Esophagus (tissue), 2 donors: ENCODE measurements around the gene SLC9A1. TPM values are rescaled to one million over a fixed set of nuclear protein-coding genes. Genes with fewer than 3 reads are reported as not detected.

Experiments used
- H3K27ac ChIP-seq, 2 donors: one replicate each; pipeline ENCODE4 v1.5.1; 2013; ENCODE audit warnings: low read depth in 2 of 2, mild to moderate bottlenecking in 2 of 2, inconsistent platforms in 1 of 2, low read length in 1 of 2, moderate library complexity in 1 of 2
- H3K27me3 ChIP-seq, 2 donors: one replicate each; pipeline ENCODE4 v1.6.1; 2013; ENCODE audit warnings: low read length in 2 of 2, control low read depth in 1 of 2, mild to moderate bottlenecking in 1 of 2; ENCODE audit not compliant: insufficient read depth in 2 of 2, control insufficient read depth in 1 of 2
- H3K36me3 ChIP-seq, 2 donors: one replicate each; pipeline ENCODE4 v1.6.1; 2013; ENCODE audit warnings: low read length in 1 of 2; ENCODE audit not compliant: control insufficient read depth in 2 of 2, insufficient read depth in 2 of 2
- H3K4me1 ChIP-seq, 2 donors: one replicate each; pipeline ENCODE4 v1.6.1; 2013; ENCODE audit warnings: low read length in 1 of 2; ENCODE audit not compliant: control insufficient read depth in 2 of 2, insufficient read depth in 2 of 2
- H3K4me3 ChIP-seq, 2 donors: one replicate each; pipeline ENCODE4 v1.5.1; 2013; ENCODE audit warnings: low read length in 2 of 2, mild to moderate bottlenecking in 2 of 2, low read depth in 1 of 2, moderate library complexity in 1 of 2
- H3K9me3 ChIP-seq, 2 donors: one replicate each; pipeline ENCODE4 v1.6.1; 2013; ENCODE audit warnings: mild to moderate bottlenecking in 2 of 2, low read depth in 1 of 2, low read length in 1 of 2, moderate library complexity in 1 of 2; ENCODE audit not compliant: control insufficient read depth in 2 of 2, insufficient read depth in 1 of 2
- WGBS, 2 donors: extraction: QIAGEN DNeasy Blood & Tissue Kit; methylation state at CpG; one replicate each; pipeline ENCODE4 v1.1.7; 2013; 5-methylcytosine and 5-hydroxymethylcytosine counted together
- polyA plus RNA-seq, 2 donors: library from polyadenylated mRNA; stranded (reverse); fragments of 200-250 nt; gene quantifications; one replicate each; pipeline ENCODE4 v1.2.3, GENCODE V29; 2013
- donor health status: healthy with polysubstance abuse.
- donor health status: Bipolar disorder and iron deficiency.

SLC9A1 gene
- polyA plus RNA-seq, 2 donors, result 9.1 to 16.1 TPM

- no peak overlapping the region for H3K4me3 ChIP-seq
- WGBS, 2 donors, result 57 to 59% methylated on average over 12 of the region's 12 CpGs
- H3K27ac ChIP-seq, result no peak overlapping the region
These were observed 84.4 kb downstream of the SLC9A1 start for GRCh38 chr1:27070390-27071048.

DNA sequence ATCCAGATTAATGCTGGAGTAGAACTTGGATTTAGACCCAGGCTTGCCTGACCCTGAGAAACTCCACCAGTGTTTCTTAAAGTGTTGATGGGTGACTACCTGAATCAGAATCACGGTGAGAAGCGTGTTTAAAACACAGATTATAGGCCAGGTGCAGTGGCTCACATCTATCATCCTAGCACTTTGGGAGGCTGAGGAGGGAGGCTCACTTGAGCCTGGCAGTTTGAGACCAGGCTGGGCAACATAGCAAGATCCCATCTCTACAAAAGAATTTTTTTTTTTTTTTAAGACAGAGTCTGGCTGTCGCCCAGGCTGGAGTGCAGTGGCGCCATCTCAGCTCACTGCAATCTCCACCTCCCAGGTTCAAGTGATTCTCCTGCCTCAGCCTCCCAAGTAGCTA lies 86.0 kb downstream of the SLC9A1 start:
- H3K9me3 ChIP-seq, result no peaks in the 10 kb centered on the region
- no peak overlapping the region for H3K27ac ChIP-seq
- peaks cover 0 to 6% of the 10 kb centered on the region in 2 donors for H3K4me1 ChIP-seq
- WGBS, 2 donors, result 96 to 97% methylated on average over 4 of the region's 4 CpGs
- H3K27me3 ChIP-seq, result no peaks in the 10 kb centered on the region
- H3K36me3 ChIP-seq, result no peaks in the 10 kb centered on the region
- no peak overlapping the region for H3K4me3 ChIP-seq

More at GRCh38 chr1:27070390-27071048, 84.4 kb downstream of the SLC9A1 start:
- no peaks in the 10 kb centered on the region for H3K36me3 ChIP-seq
- H3K9me3 ChIP-seq, result no peaks in the 10 kb centered on the region
- peaks cover 0 to 6% of the 10 kb centered on the region in 2 donors for H3K4me1 ChIP-seq
- H3K27me3 ChIP-seq, result no peaks in the 10 kb centered on the region

GRCh38 chr1:27065999-27066630 lies 88.8 kb downstream of the SLC9A1 start:
- H3K4me3 ChIP-seq, result no peak overlapping the region
- no peak overlapping the region for H3K27ac ChIP-seq
- no peaks in the 10 kb centered on the region for H3K36me3 ChIP-seq
- WGBS, 2 donors, result 90 to 93% methylated on average over 5 of the region's 5 CpGs
- H3K4me1 ChIP-seq, result peaks cover 0 to 5% of the 10 kb centered on the region in 2 donors
- H3K27me3 ChIP-seq, result no peaks in the 10 kb centered on the region
- H3K9me3 ChIP-seq, result no peaks in the 10 kb centered on the region

DNA sequence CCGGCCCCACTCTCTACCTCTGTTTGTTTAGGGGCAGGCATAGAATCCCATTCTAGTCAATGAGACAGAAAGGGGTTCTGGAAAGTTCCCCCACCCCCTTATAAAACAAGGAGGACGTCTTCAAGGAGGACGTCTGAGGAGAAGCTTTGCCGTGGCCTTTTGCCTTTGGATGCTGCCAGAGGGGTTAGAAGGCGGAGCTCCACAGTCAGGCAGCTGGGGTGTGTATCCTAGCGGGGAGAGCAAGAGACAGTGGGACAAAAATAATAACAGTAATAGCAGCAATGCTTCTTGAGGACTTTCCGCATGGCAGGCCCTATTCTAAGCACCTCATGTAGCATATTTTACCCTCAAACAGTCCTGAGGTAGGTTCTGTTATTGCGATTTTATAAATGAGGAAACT lies 94.0 kb downstream of the SLC9A1 start:
- Histone ChIP-seq H3K4me1 (no peaks in the 10 kb centered on the region), H3K27me3 (no peaks in the 10 kb centered on the region), H3K4me3 (no peak overlapping the region), H3K27ac (no peak overlapping the region), H3K36me3 (no peaks in the 10 kb centered on the region), H3K9me3 (no peaks in the 10 kb centered on the region)
- WGBS, 2 donors, result 83 to 87% methylated on average over 8 of the region's 8 CpGs

- WGBS, 2 donors, result 63 to 74% methylated on average over 12 of the region's 12 CpGs
- Histone ChIP-seq H3K4me3 (no peak overlapping the region), H3K36me3 (no peaks in the 10 kb centered on the region), H3K27me3 (no peaks in the 10 kb centered on the region), H3K27ac (no peak overlapping the region), H3K4me1 (no peaks in the 10 kb centered on the region), H3K9me3 (no peaks in the 10 kb centered on the region)
These were observed 95.8 kb downstream of the SLC9A1 start for GRCh38 chr1:27058966-27059669.

- Histone ChIP-seq H3K36me3 (no peaks in the 10 kb centered on the region), H3K27me3 (no peaks in the 10 kb centered on the region), H3K27ac (no peak overlapping the region), H3K4me1 (no peaks in the 10 kb centered on the region), H3K9me3 (no peaks in the 10 kb centered on the region), H3K4me3 (no peak overlapping the region)
- WGBS, 2 donors, result 32 to 36% methylated on average over 13 of the region's 13 CpGs
These were observed 96.9 kb downstream of the SLC9A1 start for GRCh38 chr1:27057801-27058625.

DNA sequence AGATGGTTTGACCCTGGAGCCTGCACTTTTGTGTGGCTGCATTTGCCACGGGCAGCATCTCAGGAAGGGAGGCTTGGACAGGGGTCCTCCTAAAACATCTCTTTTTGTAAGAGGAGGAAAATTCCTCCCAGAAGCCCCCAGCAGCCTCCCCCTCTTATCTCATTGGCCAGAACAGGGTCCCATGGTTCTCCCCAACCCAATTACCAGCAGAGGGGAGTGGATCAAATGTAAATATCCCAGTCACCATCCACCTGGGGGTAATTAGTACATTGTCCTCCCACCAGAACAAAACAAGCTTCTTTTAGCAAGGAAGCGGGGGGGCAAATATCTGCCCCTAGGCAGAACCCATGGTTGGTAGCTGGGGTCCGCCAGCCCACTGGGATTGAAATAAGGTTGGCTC lies 97.5 kb downstream of the SLC9A1 start:
- 63 to 75% methylated on average over 3 of the region's 3 CpGs for WGBS, 2 donors
- no peaks in the 10 kb centered on the region for H3K9me3 ChIP-seq
- H3K4me3 ChIP-seq, result no peak overlapping the region
- no peaks in the 10 kb centered on the region for H3K4me1 ChIP-seq
- no peak overlapping the region for H3K27ac ChIP-seq
- H3K36me3 ChIP-seq, result no peaks in the 10 kb centered on the region
- H3K27me3 ChIP-seq, result no peaks in the 10 kb centered on the region

GRCh38 chr1:27053977-27054753 lies 100.8 kb downstream of the SLC9A1 start:
- H3K9me3 ChIP-seq, result no peaks in the 10 kb centered on the region
- H3K36me3 ChIP-seq, result no peaks in the 10 kb centered on the region
- no peak overlapping the region for H3K4me3 ChIP-seq
- H3K27ac ChIP-seq, result no peak overlapping the region
- H3K27me3 ChIP-seq, result no peaks in the 10 kb centered on the region
- WGBS, 2 donors, result 81 to 84% methylated on average over 6 of the region's 6 CpGs
- H3K4me1 ChIP-seq, result no peaks in the 10 kb centered on the region

- Histone ChIP-seq H3K27ac (no peak overlapping the region), H3K9me3 (no peaks in the 10 kb centered on the region), H3K27me3 (no peaks in the 10 kb centered on the region), H3K36me3 (no peaks in the 10 kb centered on the region), H3K4me1 (no peaks in the 10 kb centered on the region), H3K4me3 (no peak overlapping the region)
- 94 to 95% methylated on average over 5 of the region's 5 CpGs for WGBS, 2 donors
These were observed 102.4 kb downstream of the SLC9A1 start for GRCh38 chr1:27052527-27052926.
